Measurements from ENCODE around the gene TPM3.
"Not testable (repeated sequence)": the region's sequence is repeated elsewhere in the genome, so short reads cannot be mapped to it uniquely, and the experiment has no call there.

The TPM3 gene

DNA sequence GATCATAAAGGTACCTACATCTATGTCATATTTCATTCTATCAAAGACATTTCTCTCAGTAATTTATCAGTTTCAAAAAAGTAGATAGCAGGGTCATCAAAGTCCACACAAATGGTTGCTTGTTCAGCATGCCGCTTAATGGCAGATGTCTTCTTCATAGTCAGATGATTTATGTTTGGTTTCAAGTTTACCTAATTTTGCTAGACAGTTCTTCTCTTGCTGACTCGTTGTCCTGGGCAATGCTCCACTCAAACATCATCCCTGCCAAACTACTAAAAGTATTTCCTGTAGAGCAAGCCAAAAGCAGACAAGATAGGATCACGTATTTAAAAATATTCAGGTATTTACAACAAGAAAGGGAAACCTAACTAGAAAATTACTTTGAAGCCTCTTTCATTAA, 50.7 kb downstream of the TPM3 start:
- TF ChIP-seq, protein P1, sequence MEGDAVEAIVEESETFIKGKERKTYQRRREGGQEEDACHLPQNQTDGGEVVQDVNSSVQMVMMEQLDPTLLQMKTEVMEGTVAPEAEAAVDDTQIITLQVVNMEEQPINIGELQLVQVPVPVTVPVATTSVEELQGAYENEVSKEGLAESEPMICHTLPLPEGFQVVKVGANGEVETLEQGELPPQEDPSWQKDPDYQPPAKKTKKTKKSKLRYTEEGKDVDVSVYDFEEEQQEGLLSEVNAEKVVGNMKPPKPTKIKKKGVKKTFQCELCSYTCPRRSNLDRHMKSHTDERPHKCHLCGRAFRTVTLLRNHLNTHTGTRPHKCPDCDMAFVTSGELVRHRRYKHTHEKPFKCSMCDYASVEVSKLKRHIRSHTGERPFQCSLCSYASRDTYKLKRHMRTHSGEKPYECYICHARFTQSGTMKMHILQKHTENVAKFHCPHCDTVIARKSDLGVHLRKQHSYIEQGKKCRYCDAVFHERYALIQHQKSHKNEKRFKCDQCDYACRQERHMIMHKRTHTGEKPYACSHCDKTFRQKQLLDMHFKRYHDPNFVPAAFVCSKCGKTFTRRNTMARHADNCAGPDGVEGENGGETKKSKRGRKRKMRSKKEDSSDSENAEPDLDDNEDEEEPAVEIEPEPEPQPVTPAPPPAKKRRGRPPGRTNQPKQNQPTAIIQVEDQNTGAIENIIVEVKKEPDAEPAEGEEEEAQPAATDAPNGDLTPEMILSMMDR (IDR thresholded peaks at IDR 0.05; ENCODE audit: insufficient read depth, low read length, missing control alignments), result no peak
- ChIA-PET CTCF (no interaction called here), POLR2A (interaction anchor here (0.6 kb wide), 1 partner anchor 14 kb away, joined by 3 read pairs; no protein-coding TSS in a partner anchor)
- H3K4me3 ChIP-seq (ENCODE audit: low read depth, low read length), result no peak overlapping the region
- peak; percentile 14 for DNase-seq (ENCODE audit: low read depth, low spot score)

DNA sequence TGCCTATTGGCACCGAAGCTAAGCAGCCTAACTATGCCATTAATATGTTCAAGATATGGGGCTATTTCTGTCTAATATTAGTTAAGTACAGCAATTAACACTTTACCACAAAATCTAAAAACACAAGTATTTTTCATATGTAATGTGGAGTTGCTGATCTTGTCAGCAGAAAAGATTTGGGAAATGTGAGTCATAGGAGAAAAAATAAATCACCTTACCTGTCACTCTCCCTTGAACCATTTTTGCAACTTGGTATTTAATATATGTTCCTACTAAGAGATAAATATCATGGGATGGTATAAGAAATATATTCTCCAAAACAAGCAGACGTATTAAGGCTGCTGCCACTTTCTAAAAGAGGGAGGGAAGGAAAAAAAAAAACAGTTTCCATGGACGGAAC, 54.0 kb downstream of the TPM3 start:
- TF ChIP-seq, protein P1 (IDR thresholded peaks at IDR 0.05; ENCODE audit: insufficient read depth, low read length, missing control alignments), result no peak
- DNase-seq (ENCODE audit: low read depth, low spot score), result no peak
- POLR2A ChIA-PET, result no interaction called here
- H3K4me3 ChIP-seq (ENCODE audit: low read depth, low read length), result no peak overlapping the region
- CTCF ChIA-PET, result interaction anchor here (2.1 kb wide), 1 partner anchor 9 kb away, joined by 6 read pairs; no protein-coding TSS in a partner anchor

DNA sequence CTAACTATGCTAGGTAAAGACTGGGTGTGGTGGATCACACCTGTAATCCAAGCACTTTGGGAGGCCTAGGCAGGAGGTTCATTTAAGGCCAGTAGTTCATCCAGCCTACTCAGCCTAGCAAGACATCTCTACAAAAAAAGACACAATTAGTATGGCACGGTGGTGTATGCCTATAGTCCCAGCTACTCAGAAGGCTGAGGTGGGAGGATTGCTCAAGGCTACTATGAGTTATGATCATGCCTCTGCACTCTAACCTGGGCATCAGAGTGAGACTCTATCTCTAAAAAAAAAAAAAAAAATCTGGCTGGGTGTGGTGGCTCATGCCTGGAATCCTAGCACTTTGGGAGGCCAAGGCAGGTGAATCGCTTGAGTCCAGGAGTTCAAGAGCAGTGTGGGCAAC, 58.6 kb downstream of the TPM3 start:
- no peak for DNase-seq (ENCODE audit: low read depth, low spot score)
- TF ChIP-seq, protein P1 (IDR thresholded peaks at IDR 0.05; ENCODE audit: insufficient read depth, low read length, missing control alignments), result no peak
- H3K4me3 ChIP-seq (ENCODE audit: low read depth, low read length), result no peak overlapping the region
- POLR2A ChIA-PET, result no interaction called here
- CTCF ChIA-PET, result no interaction called here

DNA sequence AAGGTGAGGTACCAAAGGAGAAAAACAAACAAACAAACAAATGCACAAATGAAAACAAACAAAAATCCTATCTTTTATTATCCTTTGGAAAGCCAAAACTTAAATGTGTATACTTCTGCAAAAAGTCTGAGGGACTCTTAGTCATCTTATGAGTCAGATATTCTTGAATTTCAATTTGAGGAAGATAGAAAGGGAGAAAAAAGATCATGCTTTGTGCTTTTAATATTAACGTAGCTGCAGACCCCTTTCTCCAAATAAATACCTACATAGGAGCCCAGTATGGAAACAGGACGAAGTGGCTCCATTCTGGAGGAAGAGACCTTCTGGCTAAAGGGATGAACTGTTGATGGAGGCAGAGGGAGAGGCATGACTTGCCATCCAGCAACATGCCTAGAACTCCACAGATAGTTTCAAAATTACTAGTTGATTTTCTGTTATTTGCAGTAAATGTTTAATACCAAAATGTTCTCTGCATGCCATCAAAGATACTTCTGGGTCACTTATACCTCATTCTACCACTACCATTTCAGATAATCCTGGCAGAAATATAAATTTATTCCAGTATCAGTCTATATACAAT, 62.4 kb downstream of the TPM3 start:
- DNase-seq (ENCODE audit: low read depth, low spot score), result no peak
- TF ChIP-seq, protein P1 (IDR thresholded peaks at IDR 0.05; ENCODE audit: insufficient read depth, low read length, missing control alignments), result no peak
- CTCF ChIA-PET, result interaction anchor here (1.2 kb wide), 1 partner anchor 540 kb away, joined by 3 read pairs; no protein-coding TSS in a partner anchor
- H3K4me3 ChIP-seq (ENCODE audit: low read depth, low read length), result no peak overlapping the region
- POLR2A ChIA-PET, result no interaction called here

DNA sequence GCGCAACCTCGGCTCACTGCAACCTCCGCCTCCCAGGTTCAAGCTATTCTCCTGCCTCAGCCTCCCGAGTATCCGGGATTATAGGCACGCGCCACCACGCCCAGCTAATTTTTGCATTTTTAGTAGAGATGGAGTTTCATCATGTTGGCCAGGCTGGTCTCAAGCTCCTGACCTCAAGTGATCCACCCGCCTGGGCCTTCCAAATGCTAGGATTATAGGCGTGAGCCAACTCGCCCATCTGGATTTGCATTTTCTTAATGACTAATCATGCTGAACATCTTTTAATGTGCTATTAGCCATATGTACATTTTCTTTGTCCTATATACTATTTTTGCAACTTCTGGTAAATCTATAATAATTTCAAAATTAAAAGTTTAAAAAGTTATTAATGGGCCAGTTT, 68.7 kb downstream of the TPM3 start:
- CTCF ChIA-PET; DNase-seq (ENCODE audit: low read depth, low spot score); H3K4me3 ChIP-seq (ENCODE audit: low read depth, low read length); POLR2A ChIA-PET: not testable (repeated sequence)

DNA sequence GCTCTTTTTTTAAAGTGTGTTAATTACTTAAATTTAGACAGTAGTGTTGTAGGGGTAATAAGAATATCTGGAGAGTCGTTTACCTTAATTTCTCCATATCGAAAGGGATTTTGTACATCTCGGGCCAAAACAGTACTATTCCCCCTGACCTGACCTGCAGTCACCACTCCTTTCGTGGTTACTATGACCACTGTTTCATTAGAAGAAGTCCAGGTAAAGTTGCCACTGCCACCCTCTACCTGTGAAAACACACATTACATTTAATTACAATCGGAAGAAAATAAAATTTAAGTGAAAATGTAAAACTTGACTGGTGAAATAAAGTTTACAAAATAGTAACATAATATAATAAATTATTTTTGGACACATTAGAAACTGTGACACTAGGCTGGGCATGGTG, 74.3 kb downstream of the TPM3 start:
- ChIA-PET POLR2A (no interaction called here), CTCF (no interaction called here)
- no peak overlapping the region for H3K4me3 ChIP-seq (ENCODE audit: low read depth, low read length)
- DNase-seq (ENCODE audit: low read depth, low spot score), result no peak
- TF ChIP-seq, protein P1 (IDR thresholded peaks at IDR 0.05; ENCODE audit: insufficient read depth, low read length, missing control alignments), result no peak

DNA sequence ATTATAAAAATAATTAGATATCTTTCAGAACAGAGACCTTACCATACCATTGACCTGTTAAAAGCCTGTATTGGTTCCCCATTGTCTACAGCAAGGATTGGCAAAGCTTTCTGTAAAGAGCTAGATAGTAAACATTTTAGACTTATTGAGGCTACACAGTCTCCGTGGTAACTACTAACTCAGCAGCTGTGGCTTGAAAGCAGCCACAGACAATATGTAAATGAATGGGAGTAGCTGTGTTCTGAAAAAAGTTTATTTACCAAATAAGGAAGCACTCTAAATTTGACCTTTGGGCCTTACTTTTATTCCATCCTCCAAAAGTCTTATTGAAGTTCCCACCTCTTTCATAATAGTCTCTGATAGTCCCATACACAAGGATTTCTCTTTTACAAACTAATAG, 76.7 kb downstream of the TPM3 start:
- ChIA-PET CTCF (no interaction called here), POLR2A (no interaction called here)
- TF ChIP-seq, protein P1 (IDR thresholded peaks at IDR 0.05; ENCODE audit: insufficient read depth, low read length, missing control alignments), result no peak
- no peak overlapping the region for H3K4me3 ChIP-seq (ENCODE audit: low read depth, low read length)
- DNase-seq (ENCODE audit: low read depth, low spot score), result no peak

All from AG04449 (cell line).